GM19099 (cell line): Measurements from ENCODE around the gene HS3ST5.

ENCODE experiments used
- POLR2A ChIP-seq: IDR thresholded peaks from 3 replicates; pipeline ENCODE4 v1.6.1; 2011; ENCODE audit warnings: low read depth; ENCODE audit not compliant: insufficient read length; ENCODE audit errors: extremely low read depth

Gene HS3ST5

GRCh38 chr6:114052141-114052540 is 290.7 kb downstream of the HS3ST5 start:
- no peak for TF ChIP-seq POLR2A

- TF ChIP-seq POLR2A: no peak
Measured at GRCh38 chr6:114051031-114051430, 291.8 kb downstream of the HS3ST5 start.

GRCh38 chr6:114049367-114049966 is 293.4 kb downstream of the HS3ST5 start:
- no peak for TF ChIP-seq POLR2A

GRCh38 chr6:114042267-114043016 is 300.4 kb downstream of the HS3ST5 start:
- no peak for TF ChIP-seq POLR2A

- TF ChIP-seq POLR2A: no peak
Measured at GRCh38 chr6:114040871-114041270, 302.0 kb downstream of the HS3ST5 start.

GRCh38 chr6:114039841-114040240 is 303.0 kb downstream of the HS3ST5 start:
- no peak for TF ChIP-seq POLR2A

GRCh38 chr6:114033606-114034005 is 309.2 kb downstream of the HS3ST5 start:
- no peak for TF ChIP-seq POLR2A

GRCh38 chr6:114032721-114033120 is 310.1 kb downstream of the HS3ST5 start:
- no peak for TF ChIP-seq POLR2A

- TF ChIP-seq POLR2A: no peak
Measured at GRCh38 chr6:114030767-114031166, 312.1 kb downstream of the HS3ST5 start.

GRCh38 chr6:114024746-114025145 is 318.1 kb downstream of the HS3ST5 start:
- no peak for TF ChIP-seq POLR2A

- no peak for TF ChIP-seq POLR2A
Measured at GRCh38 chr6:114020196-114020595, 322.6 kb downstream of the HS3ST5 start.

- TF ChIP-seq POLR2A: no peak
Measured at GRCh38 chr6:114010540-114010939, 332.3 kb downstream of the HS3ST5 start.

- TF ChIP-seq POLR2A: no peak
Measured at GRCh38 chr6:114009192-114009591, 333.6 kb downstream of the HS3ST5 start.

- TF ChIP-seq POLR2A: no peak
Measured at GRCh38 chr6:114008331-114008730, 334.5 kb downstream of the HS3ST5 start.

- no peak for TF ChIP-seq POLR2A
Measured at GRCh38 chr6:114007516-114007915, 335.3 kb downstream of the HS3ST5 start.
